HCEC 1CT (cell line): Measurements from ENCODE around the gene IDE.

Experiments used
- DNase-seq: peaks from one replicate; pipeline ENCODE4 v3.0.0-alpha.2; 2017

Gene IDE

DNA sequence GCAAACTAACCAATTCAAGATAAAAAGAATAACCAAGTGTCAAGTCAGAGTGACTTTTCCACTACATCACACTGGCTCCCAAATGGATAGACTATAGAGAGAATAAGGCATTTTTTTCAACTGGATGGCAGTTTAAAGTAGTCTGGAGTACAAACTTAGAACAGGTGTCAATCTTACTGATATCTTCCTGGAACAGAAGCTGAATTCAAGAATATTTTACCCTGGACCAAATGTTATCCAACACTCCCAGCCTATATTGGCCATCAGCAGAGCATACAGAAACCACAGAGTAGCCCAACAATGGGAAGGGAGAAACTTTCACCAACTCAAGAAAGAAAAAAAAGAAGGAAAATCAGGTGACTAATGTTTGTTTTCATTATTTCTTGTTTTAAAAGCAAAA is 11.5 kb downstream of the IDE start:
- no peak for DNase-seq

DNA sequence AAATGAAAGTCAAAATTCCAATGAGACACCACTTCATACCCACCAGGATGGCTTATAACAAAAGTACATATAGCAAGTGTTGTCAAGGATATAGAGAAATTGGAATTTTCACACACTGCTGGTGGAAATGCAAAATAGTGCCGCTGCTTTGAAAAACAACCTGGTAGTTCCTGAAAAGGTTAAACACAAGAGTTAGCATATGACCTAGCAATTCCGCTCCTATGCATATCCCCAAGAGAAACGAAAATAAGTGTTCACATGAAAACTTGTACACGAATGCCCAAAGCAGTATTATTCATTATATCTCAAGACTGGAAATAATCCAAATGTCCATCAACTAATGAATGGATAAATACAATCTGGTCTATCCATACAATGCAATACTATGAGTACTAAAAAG is 14.8 kb downstream of the IDE start:
- no peak for DNase-seq

DNA sequence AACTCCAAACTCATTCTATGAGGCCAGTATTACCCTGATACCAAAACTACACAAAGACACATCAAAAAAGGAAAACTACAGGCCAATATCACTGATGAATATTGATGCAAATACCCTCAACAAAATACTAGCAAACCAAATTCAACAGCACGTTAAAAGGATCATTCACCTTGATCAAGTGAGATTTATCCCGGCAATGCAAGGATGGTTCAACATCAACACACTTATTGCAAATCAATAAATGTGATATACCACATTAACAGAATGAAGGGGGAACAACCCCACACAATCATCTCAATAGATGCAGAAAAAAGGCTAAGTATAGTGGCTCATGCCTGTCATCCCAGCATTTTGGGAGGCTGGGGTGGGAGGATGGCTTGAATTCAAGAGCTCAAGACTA is 19.9 kb downstream of the IDE start:
- DNase-seq: no peak

DNA sequence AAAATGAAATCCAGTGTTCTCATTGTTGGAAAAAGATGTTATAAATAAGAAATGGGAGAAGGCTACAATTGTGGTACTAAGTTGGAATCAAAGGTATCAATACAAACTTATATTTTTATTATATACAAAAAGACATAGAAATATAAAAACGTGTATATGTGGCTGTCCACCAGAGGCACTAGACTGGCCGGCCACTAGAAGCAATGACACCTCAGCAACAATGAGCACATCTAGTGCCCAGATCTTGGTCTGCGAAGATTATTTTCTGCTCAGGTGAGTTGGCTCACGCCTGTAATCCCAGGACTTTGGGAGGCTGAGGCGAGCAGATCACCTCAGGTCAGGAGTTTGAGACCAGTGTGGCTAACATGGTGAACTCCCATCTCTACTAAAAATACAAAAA is 21.6 kb downstream of the IDE start:
- no peak for DNase-seq

DNA sequence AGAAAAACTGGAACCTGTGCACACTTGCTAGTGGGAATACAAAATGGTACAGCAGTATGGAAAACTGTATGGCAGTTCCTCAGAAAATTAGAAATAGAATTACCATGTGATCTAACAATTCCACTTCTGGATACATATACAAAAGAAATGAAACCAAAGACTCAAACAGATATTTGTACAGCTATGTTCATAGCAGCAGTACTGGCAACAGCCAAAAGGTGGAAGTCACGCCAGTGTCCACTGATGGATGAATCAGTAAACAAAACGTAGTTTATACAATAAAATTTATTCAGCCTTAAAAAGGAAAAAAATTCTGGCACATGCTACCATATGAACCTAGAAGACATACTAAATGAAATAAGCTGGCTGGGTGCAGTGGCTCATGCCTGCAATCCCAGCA is 23.0 kb downstream of the IDE start:
- DNase-seq: no peak

DNA sequence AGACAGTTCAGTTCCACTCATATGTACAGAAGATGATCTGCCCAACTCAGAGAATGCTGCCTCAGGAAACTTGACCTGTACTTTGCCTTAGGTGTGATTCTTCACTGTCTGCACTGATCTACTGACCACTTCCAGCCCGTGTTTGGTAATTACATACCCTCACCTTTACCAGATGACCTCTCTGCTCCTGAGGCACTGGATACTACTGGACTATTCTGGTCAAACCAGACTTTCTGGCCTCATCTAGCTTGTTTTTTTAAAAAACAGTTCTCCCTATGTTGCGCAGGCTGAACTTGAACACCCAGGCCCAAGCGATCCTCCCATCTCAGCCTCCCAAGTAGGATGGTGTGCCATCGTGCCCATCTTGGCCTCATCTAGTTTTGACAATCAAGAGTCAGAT is 26.2 kb downstream of the IDE start:
- no peak for DNase-seq

DNA sequence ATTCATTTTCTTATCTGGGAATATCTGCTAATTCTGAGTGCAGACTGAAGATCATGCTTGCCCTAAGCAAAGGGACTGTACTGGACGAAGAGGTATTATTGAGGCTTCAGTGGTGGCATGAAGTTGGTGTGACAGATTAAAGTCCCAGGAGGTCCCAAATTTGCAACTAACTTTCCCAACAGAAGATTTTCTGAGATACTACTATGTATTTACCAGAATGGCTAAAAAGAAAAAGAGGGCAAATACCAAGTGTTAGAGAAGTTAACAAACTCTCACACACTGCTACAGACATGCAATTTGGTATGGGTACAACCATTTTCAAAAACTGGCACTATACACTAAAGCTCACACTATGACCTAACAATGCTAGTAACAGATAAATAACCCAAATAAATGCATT is 28.3 kb downstream of the IDE start:
- DNase-seq: no peak

DNA sequence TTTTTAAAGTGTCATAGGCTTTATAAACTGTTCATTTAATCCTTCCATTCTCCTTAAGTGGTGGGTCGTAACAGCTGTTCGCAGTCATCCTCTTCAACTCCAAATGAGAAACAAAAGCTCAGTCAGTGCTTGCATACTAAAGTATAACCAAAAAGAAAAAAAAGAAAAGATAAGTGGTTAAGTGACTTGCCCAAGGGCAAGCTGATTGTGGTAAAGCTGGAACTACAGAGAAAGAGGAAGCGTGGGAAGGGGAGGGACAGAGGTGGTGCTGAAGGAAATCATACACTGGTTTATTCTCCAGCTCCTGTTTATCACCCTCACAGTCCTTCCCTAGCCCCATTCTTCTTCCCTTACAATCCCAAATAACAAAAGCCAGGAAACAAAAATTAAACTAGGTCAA is 29.6 kb downstream of the IDE start:
- DNase-seq: no peak

DNA sequence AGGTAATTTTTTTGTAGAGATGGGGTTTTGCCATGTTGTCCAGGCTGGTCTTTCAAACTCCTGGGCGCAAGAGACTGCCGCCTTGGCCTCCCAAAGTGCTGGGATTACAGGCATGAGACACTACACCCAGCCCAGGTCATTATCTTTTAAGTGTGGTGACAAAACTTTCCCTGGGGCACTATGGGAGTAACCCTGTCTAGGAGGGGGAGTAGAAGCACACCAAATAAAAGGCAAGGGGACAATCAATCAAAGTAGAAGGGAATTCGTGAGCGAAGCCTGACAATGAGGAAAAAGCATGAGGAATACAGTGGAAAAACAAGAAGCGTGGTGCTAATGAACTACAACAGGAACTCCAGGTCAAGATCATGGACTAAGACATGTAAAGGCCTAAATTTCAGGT is 31.4 kb downstream of the IDE start:
- no peak for DNase-seq

DNA sequence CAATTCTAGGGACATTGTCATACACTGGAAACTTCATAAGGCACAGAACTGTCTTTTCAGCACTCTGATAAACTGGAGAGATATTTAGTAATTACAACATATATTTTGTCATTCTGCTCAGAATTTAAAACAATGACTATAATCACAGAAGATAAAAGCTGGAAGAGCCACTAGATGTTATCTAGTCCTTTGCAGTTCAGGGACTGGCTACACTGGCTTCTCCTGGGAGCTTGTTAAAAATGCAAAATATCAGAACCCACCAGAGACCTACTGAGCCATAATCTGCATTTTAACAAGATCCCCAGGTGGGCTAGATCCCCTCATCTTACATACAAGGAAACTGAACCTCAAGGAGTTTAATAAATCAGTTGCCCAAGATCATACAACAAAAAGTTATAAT is 32.3 kb downstream of the IDE start:
- no peak for DNase-seq

DNA sequence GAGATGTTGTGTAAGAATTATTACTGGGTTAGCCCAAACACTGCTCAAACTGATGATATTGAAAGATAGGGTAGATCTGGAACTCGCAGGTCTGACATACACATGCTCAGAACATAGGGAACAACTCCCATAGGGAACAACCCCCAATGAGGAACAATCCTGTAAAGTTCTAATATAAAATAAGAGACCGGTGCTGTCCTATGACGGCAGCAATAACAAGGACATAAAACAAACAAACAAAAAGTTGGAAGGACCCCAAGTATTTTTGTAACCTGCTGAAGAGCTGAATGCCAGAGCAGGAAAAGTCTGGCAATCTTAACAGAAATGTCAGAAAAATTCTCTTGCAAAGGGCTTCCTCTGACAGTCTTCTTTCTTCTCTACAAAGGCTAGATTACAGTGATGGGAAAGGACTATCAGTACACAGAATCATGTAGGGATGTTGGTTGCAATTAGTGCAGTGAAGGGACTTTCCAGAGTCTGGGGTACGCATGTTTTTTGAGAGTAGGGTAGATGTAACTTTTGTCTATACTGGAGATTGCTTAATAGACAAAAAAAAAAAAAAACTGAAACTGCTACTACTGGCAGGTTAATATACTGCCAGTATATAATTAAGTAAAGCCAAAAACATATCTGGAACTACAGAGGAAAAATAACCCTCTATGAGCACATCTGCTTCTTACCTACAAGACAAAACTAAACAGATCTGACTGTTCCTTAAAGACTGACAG is 35.5 kb downstream of the IDE start:
- no peak for DNase-seq

DNA sequence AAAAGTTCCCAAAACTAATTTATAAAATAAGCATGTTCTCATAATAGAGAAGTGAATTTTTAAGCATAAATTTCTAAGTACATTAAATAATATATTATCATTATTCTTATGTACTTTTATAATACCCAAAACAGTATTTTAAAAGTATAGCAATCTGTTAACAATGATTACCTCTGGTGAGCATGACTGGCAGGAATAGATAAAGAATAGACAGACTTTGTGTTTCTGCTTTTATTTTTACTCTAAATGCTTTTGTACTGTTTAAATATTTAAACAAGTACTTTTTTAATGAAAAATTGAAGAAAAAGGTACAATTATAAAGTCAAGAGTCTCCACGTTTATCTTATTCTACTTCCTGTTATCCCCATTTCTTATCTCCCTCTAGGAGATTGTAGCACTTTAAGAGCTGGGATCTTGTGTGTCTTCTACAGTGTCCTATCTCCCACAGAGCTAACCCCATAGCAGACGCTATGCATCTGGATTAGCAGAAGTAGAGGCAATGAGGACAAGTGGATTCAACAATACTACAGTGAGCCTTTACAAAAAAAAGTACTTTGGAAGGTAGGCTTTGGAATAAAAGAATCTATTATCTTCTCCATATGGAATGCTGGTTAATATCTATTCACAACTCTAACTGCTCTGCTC is 42.9 kb downstream of the IDE start:
- no peak for DNase-seq

DNA sequence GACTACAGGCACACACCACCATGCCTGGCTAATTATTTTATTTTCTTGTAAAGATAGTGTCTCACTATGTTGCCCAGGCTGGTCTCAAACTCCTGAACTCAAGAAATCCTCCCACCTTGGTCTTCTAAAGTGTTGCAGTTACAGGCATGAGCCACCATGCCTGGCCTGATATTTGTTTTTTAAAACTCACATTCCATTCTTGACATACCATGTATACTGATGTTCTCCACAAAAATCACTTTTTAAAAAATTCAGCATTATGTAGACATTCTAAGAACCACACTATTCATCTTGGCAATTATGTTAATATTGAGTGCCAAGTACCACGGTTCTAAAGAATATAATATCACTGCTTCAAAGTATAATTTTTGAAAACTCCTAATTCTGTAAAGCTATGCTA is 43.5 kb downstream of the IDE start:
- DNase-seq: no peak

DNA sequence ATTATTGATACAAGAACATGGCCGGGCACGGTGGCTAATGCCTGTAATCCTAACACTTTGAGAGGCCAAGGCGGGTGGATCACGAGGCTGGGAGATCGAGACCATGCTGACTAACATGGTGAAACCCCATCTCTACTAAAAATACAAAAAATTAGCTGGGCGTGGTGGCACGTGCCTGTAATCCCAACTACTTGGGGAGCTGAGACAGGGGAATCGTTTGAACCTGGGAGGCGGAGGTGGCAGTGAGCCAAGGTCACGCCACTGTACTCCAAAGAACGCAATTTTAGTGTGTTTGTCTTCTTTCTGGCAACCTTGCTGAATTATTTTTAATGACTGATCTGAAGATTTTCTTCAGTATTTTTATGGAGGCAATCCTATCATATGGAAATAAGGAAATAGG is 46.2 kb downstream of the IDE start:
- no peak for DNase-seq

DNA sequence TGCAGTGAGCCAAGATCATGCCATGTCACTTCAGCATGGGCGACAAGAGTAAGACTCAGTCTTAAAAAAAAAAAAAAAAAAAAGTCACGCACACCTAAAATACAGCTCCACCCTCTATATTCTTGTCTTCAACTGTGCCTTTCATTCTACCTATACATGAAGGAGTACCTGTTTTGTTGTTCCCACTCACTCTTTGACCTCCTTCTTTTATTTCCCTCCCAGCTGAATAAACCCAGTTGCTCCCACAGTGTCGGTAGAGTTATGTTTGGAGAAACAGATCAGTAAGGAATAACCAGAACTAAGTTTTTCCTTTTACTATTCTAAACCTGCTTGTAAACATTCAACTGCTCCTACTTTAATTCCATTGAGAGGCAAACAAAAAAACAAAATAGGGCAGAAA is 50.3 kb downstream of the IDE start:
- DNase-seq: no peak

DNA sequence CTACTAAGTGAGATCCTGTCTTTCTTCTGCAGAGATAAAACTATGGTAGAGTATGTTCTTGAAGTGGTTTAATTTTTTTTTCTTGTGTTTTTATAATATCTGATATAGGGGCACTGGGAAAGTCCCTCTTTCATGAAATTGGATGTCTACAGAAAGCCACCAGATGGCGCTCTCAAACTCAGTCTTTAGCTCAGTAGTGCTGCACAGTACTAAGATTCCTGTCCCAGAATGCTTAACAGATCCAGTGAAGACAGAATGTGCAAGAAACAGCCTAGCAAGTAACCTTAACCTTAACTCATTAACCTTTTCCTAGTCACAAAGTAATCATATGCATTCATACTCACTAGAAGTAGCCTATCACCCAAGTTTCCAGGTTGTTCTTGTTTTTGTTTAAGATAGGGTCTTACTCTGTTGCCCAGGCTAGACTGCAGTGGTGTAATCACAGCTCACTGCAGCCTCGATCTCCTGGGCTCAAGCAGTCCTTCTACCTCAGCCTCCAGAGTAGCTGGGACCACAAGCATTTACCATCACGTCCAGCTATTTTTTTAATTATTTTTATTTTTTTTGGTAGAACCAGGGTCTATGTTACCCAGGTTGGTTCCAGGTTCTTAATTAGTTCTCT is 56.7 kb downstream of the IDE start:
- peak; percentile 72 for DNase-seq

DNA sequence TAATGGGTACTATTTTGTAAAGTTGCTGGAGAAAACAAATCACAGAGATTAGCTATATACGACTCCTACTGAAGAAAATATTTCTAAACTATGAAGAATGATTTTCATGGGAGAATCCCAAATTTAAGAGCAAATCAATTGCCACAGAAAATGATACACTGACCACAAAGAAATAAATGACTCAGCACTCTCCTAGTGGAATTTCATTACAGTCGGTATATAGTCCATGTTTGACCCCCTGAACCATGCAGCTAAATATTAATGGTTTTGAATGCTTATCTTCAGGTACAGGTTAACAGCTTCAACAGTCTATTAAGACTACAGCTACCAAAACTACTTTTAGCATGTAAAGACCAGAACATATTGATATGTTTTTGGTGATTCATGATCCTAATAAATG is 65.0 kb downstream of the IDE start:
- DNase-seq: no peak

DNA sequence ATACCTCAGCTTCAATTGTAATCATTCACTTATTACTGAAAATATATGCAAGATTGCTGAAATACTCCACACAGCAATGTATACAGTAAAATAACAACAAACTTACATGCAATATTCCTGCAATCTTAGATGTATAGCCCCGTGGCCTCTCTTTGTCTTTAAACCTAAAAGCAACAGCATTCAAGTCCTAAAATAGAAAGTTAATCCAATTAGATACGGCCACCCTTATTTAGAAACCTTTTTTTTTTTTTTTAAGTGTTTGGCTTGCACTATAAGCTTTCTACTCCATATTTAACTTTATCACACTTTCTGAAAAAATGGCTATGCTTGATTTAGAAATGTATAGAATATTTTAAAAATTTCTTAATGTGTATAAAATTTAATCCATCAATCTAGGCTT is 67.6 kb downstream of the IDE start:
- no peak for DNase-seq

DNA sequence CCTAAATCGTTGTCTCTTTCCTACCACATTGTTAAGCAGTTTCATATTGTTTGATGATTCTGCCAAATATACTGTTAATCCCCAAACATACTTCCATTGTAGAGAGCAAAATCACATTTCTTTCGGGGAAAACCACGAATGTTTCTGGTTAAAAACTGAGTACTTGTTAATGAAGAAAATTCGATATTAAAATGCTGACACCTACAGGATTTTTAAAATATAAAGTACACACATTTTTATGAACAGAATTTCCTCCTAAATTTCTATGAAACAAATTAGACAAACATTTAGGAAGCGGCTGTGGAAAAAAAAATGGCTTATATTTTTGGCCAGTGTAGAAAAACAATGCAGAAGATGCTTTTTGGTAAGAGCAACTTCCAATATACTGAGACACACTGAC is 68.8 kb downstream of the IDE start:
- no peak for DNase-seq

DNA sequence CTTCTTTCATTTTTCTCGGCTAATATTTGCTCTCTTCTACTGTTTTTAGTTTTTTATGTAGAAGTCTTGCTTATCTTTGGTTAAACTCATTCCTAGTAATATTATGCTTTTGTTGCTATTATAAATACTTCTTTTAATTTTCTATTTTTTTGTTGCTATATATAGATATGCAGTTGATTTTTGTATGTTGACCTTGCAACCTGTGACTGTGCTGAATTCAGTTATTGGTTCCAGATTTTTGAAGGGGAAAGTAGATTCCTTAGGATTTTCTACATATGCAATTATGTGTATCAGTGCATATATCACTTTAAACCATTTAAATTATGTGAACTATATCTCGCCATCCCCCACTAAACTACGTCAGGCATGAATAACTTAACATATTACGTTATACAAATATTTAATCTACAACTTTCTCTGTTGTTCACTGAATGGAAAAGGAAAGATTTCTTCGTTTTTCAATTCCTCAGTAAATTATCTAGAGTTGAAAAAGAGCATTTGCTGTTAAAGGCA is 71.5 kb downstream of the IDE start:
- no peak for DNase-seq

DNA sequence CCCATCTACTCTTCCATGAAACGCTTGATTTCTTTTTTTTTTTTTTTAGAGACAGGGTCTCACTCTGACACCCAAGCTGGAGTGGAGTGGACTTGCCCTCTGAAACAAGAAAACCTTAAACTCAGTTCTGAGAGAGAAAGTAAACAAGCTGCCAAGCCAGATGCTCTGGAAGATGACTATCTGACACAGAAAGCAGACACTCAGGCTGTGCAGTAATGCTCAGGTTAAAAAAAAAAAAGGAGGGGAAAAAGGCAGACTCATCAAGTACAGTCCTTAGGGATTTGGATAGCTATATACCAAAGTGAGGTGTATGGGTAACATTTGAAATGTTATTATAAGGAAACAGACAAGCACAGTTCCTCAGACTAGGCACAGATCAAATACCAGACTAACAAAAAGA is 80.5 kb downstream of the IDE start:
- DNase-seq: no peak

DNA sequence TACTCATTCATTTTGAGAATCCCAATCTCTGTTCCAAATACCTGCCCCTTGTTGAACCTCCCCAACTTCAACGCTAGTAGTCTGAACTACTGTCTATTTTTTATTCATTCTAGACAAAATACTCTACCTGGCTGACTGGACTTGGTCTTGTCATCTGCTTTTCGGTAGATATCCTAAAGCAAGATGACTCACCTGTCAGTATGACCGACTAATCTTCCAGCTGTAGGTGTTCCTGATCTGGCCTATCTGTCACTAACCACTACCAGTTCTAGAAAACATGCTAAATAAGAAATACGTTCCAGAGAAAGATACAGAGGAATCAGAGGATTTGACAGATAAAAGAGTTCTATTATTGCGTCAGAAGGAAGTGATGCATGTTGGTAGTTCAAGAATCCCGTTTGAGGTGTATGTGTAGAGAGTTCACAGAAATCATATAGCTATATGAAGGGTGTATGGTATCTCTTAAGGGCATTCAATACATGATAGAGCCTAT is 81.1 kb downstream of the IDE start:
- no peak for DNase-seq

DNA sequence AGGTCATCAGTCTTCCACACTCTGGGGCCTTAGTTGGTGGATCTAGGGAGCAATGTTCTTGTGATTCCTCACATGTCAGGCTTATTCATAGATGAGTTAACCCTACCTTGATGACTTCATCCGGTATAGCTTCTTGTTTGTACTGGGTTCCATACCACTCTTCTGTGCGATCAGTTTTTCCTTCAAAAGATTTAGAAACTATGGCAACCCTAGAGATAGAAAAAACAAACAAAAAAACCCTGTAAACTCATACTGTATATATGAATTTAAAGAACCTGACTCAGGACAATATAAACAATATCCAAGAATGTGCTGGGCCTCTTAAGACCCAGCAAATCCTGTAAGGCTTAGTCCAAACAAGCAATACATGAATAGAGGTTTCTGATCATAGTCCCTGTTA is 83.5 kb downstream of the IDE start:
- peak; percentile 57 for DNase-seq

DNA sequence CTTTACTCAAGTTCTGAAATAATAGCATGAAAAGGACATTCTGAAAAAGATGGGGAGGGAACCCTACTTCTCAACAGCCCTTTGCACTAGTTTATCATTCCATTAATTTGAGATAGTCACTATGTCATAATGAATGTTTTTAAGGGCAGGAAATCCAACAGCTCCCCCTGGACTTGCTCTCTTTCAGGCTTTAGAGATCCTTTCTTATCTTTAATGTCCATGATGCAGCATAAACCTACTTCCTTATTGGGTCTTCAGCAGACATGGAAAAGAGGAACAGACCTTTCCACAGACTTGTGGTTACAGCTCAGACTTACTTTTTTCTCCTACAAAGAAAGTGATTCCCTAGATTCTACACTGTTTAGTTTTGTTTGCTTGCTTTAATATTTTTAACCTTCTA is 87.3 kb downstream of the IDE start:
- DNase-seq: no peak
